Prostate gland (tissue), 2 donors: Measurements from ENCODE around the gene ZNF681. TPM values are rescaled to one million over a fixed set of nuclear protein-coding genes. Genes with fewer than 3 reads are reported as not detected.

ENCODE experiments used
- DNase-seq: peaks from one replicate; pipeline ENCODE4 v3.0.0-alpha.2; 2019; ENCODE audit warnings: low spot score
- H3K27ac ChIP-seq, 2 donors: fragments of 200-600 bp; sonication (generic); 2 replicates each; pipeline ENCODE4 v1.5.1; 2017 to 2019
- H3K27me3 ChIP-seq: fragments of 200-600 bp; sonication (generic); replicated peaks from 2 replicates; pipeline ENCODE4 v1.5.1; 2019; ENCODE audit not compliant: insufficient read depth
- H3K36me3 ChIP-seq, 2 donors: fragments of 200-600 bp; sonication (generic); 1 replicate in 1 of 2; 2 replicates in 1 of 2; pipeline versions ENCODE4 v1.5.1 to v1.8.1; 2017 to 2019
- H3K4me1 ChIP-seq: fragments of 200-600 bp; sonication (generic); replicated peaks from 2 replicates; pipeline ENCODE4 v1.5.1; 2019
- H3K4me3 ChIP-seq, 2 donors: fragments of 200-600 bp; sonication (generic); 2 replicates each; pipeline ENCODE4 v1.5.1; 2017 to 2019
- H3K9me3 ChIP-seq: fragments of 200-600 bp; sonication (generic); 2 replicates; pipeline ENCODE4 v1.5.1; 2017
- POLR2A ChIP-seq: fragments of 450-650 bp; IDR thresholded peaks from one replicate; pipeline ENCODE4 v1.6.1; 2016; ENCODE audit warnings: antibody characterized with exemption, mild to moderate bottlenecking
- POLR2AphosphoS5 ChIP-seq: sonication (generic); formaldehyde crosslinking; IDR thresholded peaks from one replicate; pipeline ENCODE4 v1.6.1; 2017; ENCODE audit warnings: antibody characterized with exemption
- whole genome bisulfite sequencing: methylation state at CpG from one replicate; pipeline ENCODE4 v1.1.5; 2018; 5-methylcytosine and 5-hydroxymethylcytosine counted together
- intact Hi-C: fragments of 100-400 bp; cut with DNase I; formaldehyde crosslinking; loops from one replicate; pipeline ENCODE4 v1.14.2; 2022
- total RNA-seq, 2 donors: library from RNA; depleted of rRNA; stranded (reverse); fragments of >200 nt; gene quantifications; one replicate each; pipeline ENCODE4 v1.1.0, GENCODE V29; 2016
- TF ChIP-seq, protein P1 (sequence below), 4 experiments: fragments of 200-600 bp in 2 of 4; fragments of 450-650 bp in 2 of 4; sonication (generic) in 2 of 4; IDR thresholded peaks; 1 replicate in 3 of 4; 2 replicates in 1 of 4; pipeline ENCODE4 v1.5.1; 2016 to 2019; ENCODE audit warnings: antibody characterized with exemption in 4 of 4, mild to moderate bottlenecking in 2 of 4, moderate library complexity in 2 of 4

Gene ZNF681
- total RNA-seq, 2 donors from 2014 or later = 2.0 to 3.2 TPM

- Histone ChIP-seq H3K27me3 (no peaks in the 10 kb centered on the region), H3K4me1 (no peaks in the 10 kb centered on the region), H3K4me3 (no peak overlapping the region), H3K9me3 (no peaks in the 10 kb centered on the region), H3K27ac (no peak overlapping the region), H3K36me3 (no peaks in the 10 kb centered on the region)
- intact Hi-C loops = no loop called here
- TF ChIP-seq POLR2A (no peak), POLR2AphosphoS5 (no peak)
- DNase-seq = no peak
Observed at GRCh38 chr19:23789246-23789645, 30.6 kb upstream of the ZNF681 start.

- Histone ChIP-seq H3K4me1 (no peaks in the 10 kb centered on the region), H3K36me3 (no peaks in the 10 kb centered on the region), H3K9me3 (no peaks in the 10 kb centered on the region), H3K27ac (no peak overlapping the region), H3K4me3 (no peak overlapping the region), H3K27me3 (no peaks in the 10 kb centered on the region)
- TF ChIP-seq POLR2AphosphoS5 = no peak
- TF ChIP-seq, protein P1, sequence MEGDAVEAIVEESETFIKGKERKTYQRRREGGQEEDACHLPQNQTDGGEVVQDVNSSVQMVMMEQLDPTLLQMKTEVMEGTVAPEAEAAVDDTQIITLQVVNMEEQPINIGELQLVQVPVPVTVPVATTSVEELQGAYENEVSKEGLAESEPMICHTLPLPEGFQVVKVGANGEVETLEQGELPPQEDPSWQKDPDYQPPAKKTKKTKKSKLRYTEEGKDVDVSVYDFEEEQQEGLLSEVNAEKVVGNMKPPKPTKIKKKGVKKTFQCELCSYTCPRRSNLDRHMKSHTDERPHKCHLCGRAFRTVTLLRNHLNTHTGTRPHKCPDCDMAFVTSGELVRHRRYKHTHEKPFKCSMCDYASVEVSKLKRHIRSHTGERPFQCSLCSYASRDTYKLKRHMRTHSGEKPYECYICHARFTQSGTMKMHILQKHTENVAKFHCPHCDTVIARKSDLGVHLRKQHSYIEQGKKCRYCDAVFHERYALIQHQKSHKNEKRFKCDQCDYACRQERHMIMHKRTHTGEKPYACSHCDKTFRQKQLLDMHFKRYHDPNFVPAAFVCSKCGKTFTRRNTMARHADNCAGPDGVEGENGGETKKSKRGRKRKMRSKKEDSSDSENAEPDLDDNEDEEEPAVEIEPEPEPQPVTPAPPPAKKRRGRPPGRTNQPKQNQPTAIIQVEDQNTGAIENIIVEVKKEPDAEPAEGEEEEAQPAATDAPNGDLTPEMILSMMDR (IDR thresholded peaks at IDR 0.05) = no peak
- TF ChIP-seq POLR2A = no peak
- DNase-seq = no peak
- over 99% methylated on average over 4 of the region's 4 CpGs for WGBS
- intact Hi-C loops = no loop called here
Observed at GRCh38 chr19:23788411-23788810, 29.7 kb upstream of the ZNF681 start.

- Histone ChIP-seq H3K4me3 (no peak overlapping the region), H3K9me3 (no peaks in the 10 kb centered on the region), H3K27ac (no peak overlapping the region), H3K36me3 (no peaks in the 10 kb centered on the region), H3K27me3 (no peaks in the 10 kb centered on the region), H3K4me1 (no peaks in the 10 kb centered on the region)
- intact Hi-C loops = no loop called here
- DNase-seq = no peak
- TF ChIP-seq, protein P1 (IDR thresholded peaks at IDR 0.05) = no peak
- TF ChIP-seq POLR2A (no peak), POLR2AphosphoS5 (no peak)
- 96% methylated on average over 3 of the region's 3 CpGs for WGBS
Observed at GRCh38 chr19:23787106-23787505, 28.4 kb upstream of the ZNF681 start.

DNA sequence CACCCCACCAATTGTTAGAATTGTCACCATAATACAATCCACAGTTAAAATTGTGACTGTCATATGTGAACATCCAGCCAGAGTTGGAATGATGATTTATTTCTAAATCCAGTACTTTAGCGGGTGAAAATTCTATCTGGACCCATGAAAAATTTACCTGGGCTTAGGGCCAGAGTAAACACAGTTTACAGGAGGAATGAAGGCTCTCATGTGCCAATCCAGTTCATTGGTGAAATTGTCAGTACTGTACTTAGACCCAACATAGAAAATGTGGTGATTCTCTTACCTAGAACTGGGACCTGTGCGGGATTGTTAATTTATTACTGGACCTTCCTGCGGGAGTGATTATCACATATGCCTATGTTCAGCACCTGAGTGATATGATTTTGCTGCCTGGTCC, 27.3 kb upstream of the ZNF681 start:
- H3K4me3 ChIP-seq = no peak overlapping the region
- no peaks in the 10 kb centered on the region for H3K36me3 ChIP-seq
- H3K9me3 ChIP-seq = no peaks in the 10 kb centered on the region
- intact Hi-C loops = no loop called here
- H3K27ac ChIP-seq = no peak overlapping the region
- DNase-seq = no peak
- H3K4me1 ChIP-seq = no peaks in the 10 kb centered on the region
- no peaks in the 10 kb centered on the region for H3K27me3 ChIP-seq
- 46% methylated on average over 3 of the region's 3 CpGs for WGBS
- TF ChIP-seq POLR2AphosphoS5 (no peak), POLR2A (no peak)
- TF ChIP-seq, protein P1 (IDR thresholded peaks at IDR 0.05) = no peak

- Histone ChIP-seq H3K4me3 (no peak overlapping the region), H3K36me3 (no peaks in the 10 kb centered on the region), H3K27ac (no peak overlapping the region), H3K9me3 (no peaks in the 10 kb centered on the region), H3K4me1 (no peaks in the 10 kb centered on the region), H3K27me3 (no peaks in the 10 kb centered on the region)
- WGBS = 48% methylated on average over 2 of the region's 2 CpGs
- intact Hi-C loops = no loop called here
- TF ChIP-seq, protein P1 (IDR thresholded peaks at IDR 0.05) = no peak
- no peak for TF ChIP-seq POLR2AphosphoS5
- DNase-seq = no peak
Observed at GRCh38 chr19:23784274-23784673, 25.6 kb upstream of the ZNF681 start.
